ENCODE results near the gene SF1.

The SF1 gene

GRCh38 chr11:64742087-64742888 is 36.1 kb downstream of the SF1 start:
- Histone ChIP-seq H3K4me1 (ENCODE audit: control insufficient read depth in 2 of 2, insufficient read depth in 1 of 2, low read depth in 1 of 2, low read length in 2 of 2) (peaks cover 24 to 25% of the 10 kb centered on the region in 2 donors), H2BK15ac (ENCODE audit: low read length) (peak overlapping the region; percentile 96), H3K18ac (ENCODE audit: low read length) (peak overlapping the region; percentile 96), H3K23ac (ENCODE audit: low read depth, low read length, poor library complexity) (peak overlapping the region; percentile 75), H4K8ac (ENCODE audit: low read depth, low read length) (no peak overlapping the region), H2AFZ (ENCODE audit: low read length) (peak overlapping the region; percentile 84), H3K4me2 (ENCODE audit: insufficient read depth, low read length, poor library complexity, severe bottlenecking) (peak overlapping the region; percentile 54), H2BK120ac (ENCODE audit: low read depth, low read length) (no peak overlapping the region), H3K27me3 (ENCODE audit: control insufficient read depth in 3 of 3, insufficient read depth in 3 of 3, low read depth in 1 of 3, low read length in 3 of 3) (peaks cover 30 to 54% (median 53%) of the 10 kb centered on the region in 3 experiments), H2BK12ac (ENCODE audit: low read length) (no peak overlapping the region), H3K4me3 (ENCODE audit: low read length in 2 of 2) (peak overlapping the region; percentile 40 to 67), H3K36me3 (replicated peaks in 1 of 2; ENCODE audit: control insufficient read depth in 2 of 2, insufficient read depth in 2 of 2, low read length in 2 of 2) (no peaks in the 10 kb centered on the region), H2BK5ac (ENCODE audit: low read length) (peak overlapping the region; percentile 24), H2AK5ac (ENCODE audit: low read depth, low read length) (peak overlapping the region; percentile 95), H3K9me3 (replicated peaks in 1 of 2; ENCODE audit: control insufficient read depth in 2 of 2, insufficient read depth in 1 of 2, low read depth in 1 of 2, low read length in 2 of 2) (peaks cover 0 to 8% of the 10 kb centered on the region in 2 donors), H3K14ac (ENCODE audit: low read length) (no peak overlapping the region), H3K27ac (replicated peaks; ENCODE audit: low read length) (no peak overlapping the region), H3K4ac (ENCODE audit: low read length) (no peak overlapping the region), H3K9ac (ENCODE audit: low read depth, low read length, poor library complexity) (peak overlapping the region; percentile 34), H4K91ac (ENCODE audit: low read depth, low read length, poor library complexity) (peak overlapping the region; percentile 53), H3K79me1 (ENCODE audit: low read depth, low read length) (peaks cover 5% of the 10 kb centered on the region)
- no CpG with 5 or more reads among the region's 54 CpGs for WGBS, 2 donors (ENCODE audit: extremely low coverage in 2 of 2, insufficient read length in 2 of 2, insufficient replicate concordance in 1 of 2)
- no peak for DNase-seq (ENCODE audit: low spot score)

- Histone ChIP-seq H3K14ac (ENCODE audit: low read length) (no peak overlapping the region), H3K4me2 (ENCODE audit: insufficient read depth, low read length, poor library complexity, severe bottlenecking) (peak overlapping the region; percentile 54), H3K9me3 (replicated peaks in 1 of 2; ENCODE audit: control insufficient read depth in 2 of 2, insufficient read depth in 1 of 2, low read depth in 1 of 2, low read length in 2 of 2) (peaks cover 0 to 8% of the 10 kb centered on the region in 2 donors), H2AK5ac (ENCODE audit: low read depth, low read length) (peak overlapping the region; percentile 95), H3K27ac (replicated peaks; ENCODE audit: low read length) (no peak overlapping the region), H2BK15ac (ENCODE audit: low read length) (peak overlapping the region; percentile 96), H3K18ac (ENCODE audit: low read length) (peak overlapping the region; percentile 87), H2BK120ac (ENCODE audit: low read depth, low read length) (no peak overlapping the region), H3K36me3 (replicated peaks in 1 of 2; ENCODE audit: control insufficient read depth in 2 of 2, insufficient read depth in 2 of 2, low read length in 2 of 2) (no peaks in the 10 kb centered on the region), H3K4me1 (ENCODE audit: control insufficient read depth in 2 of 2, insufficient read depth in 1 of 2, low read depth in 1 of 2, low read length in 2 of 2) (peaks cover 24 to 25% of the 10 kb centered on the region in 2 donors), H3K4me3 (ENCODE audit: low read length in 2 of 2) (no peak overlapping the region), H4K8ac (ENCODE audit: low read depth, low read length) (no peak overlapping the region), H3K9ac (ENCODE audit: low read depth, low read length, poor library complexity) (peak overlapping the region; percentile 21), H2BK12ac (ENCODE audit: low read length) (peak overlapping the region; percentile 73), H3K79me1 (ENCODE audit: low read depth, low read length) (peaks cover 5% of the 10 kb centered on the region), H2BK5ac (ENCODE audit: low read length) (peak overlapping the region; percentile 24), H3K23ac (ENCODE audit: low read depth, low read length, poor library complexity) (peak overlapping the region; percentile 85), H3K27me3 (ENCODE audit: control insufficient read depth in 3 of 3, insufficient read depth in 3 of 3, low read depth in 1 of 3, low read length in 3 of 3) (peaks cover 30 to 55% (median 46%) of the 10 kb centered on the region in 3 experiments), H2AFZ (ENCODE audit: low read length) (peak overlapping the region; percentile 11), H3K4ac (ENCODE audit: low read length) (no peak overlapping the region), H4K91ac (ENCODE audit: low read depth, low read length, poor library complexity) (peak overlapping the region; percentile 53)
- no CpG with 5 or more reads among the region's 24 CpGs for WGBS, 2 donors (ENCODE audit: extremely low coverage in 2 of 2, insufficient read length in 2 of 2, insufficient replicate concordance in 1 of 2)
- DNase-seq (ENCODE audit: low spot score) = no peak
Measured at GRCh38 chr11:64741375-64742086, 36.8 kb downstream of the SF1 start.

- Histone ChIP-seq H3K79me1 (ENCODE audit: low read depth, low read length) (peaks cover 5% of the 10 kb centered on the region), H2AFZ (ENCODE audit: low read length) (no peak overlapping the region), H2BK120ac (ENCODE audit: low read depth, low read length) (no peak overlapping the region), H3K9me3 (replicated peaks in 1 of 2; ENCODE audit: control insufficient read depth in 2 of 2, insufficient read depth in 1 of 2, low read depth in 1 of 2, low read length in 2 of 2) (peaks cover 0 to 8% of the 10 kb centered on the region in 2 donors), H3K36me3 (replicated peaks in 1 of 2; ENCODE audit: control insufficient read depth in 2 of 2, insufficient read depth in 2 of 2, low read length in 2 of 2) (no peaks in the 10 kb centered on the region), H3K18ac (ENCODE audit: low read length) (peak overlapping the region; percentile 62), H3K4me3 (ENCODE audit: low read length in 2 of 2) (no peak overlapping the region), H2AK5ac (ENCODE audit: low read depth, low read length) (peak overlapping the region; percentile 68), H3K4me1 (ENCODE audit: control insufficient read depth in 2 of 2, insufficient read depth in 1 of 2, low read depth in 1 of 2, low read length in 2 of 2) (peaks cover 21 to 29% of the 10 kb centered on the region in 2 donors), H3K14ac (ENCODE audit: low read length) (no peak overlapping the region), H3K9ac (ENCODE audit: low read depth, low read length, poor library complexity) (no peak overlapping the region), H4K8ac (ENCODE audit: low read depth, low read length) (no peak overlapping the region), H2BK12ac (ENCODE audit: low read length) (no peak overlapping the region), H4K91ac (ENCODE audit: low read depth, low read length, poor library complexity) (no peak overlapping the region), H2BK15ac (ENCODE audit: low read length) (peak overlapping the region; percentile 51), H3K27ac (replicated peaks; ENCODE audit: low read length) (no peak overlapping the region), H3K27me3 (ENCODE audit: control insufficient read depth in 3 of 3, insufficient read depth in 3 of 3, low read depth in 1 of 3, low read length in 3 of 3) (peaks cover 30 to 50% (median 39%) of the 10 kb centered on the region in 3 experiments), H2BK5ac (ENCODE audit: low read length) (peak overlapping the region; percentile 63), H3K23ac (ENCODE audit: low read depth, low read length, poor library complexity) (no peak overlapping the region), H3K4me2 (ENCODE audit: insufficient read depth, low read length, poor library complexity, severe bottlenecking) (no peak overlapping the region), H3K4ac (ENCODE audit: low read length) (no peak overlapping the region)
- no peak for DNase-seq (ENCODE audit: low spot score)
- no CpG with 5 or more reads among the region's 12 CpGs for WGBS, 2 donors (ENCODE audit: extremely low coverage in 2 of 2, insufficient read length in 2 of 2, insufficient replicate concordance in 1 of 2)
Measured at GRCh38 chr11:64739871-64740270, 38.5 kb downstream of the SF1 start.

- WGBS, 2 donors (ENCODE audit: extremely low coverage in 2 of 2, insufficient read length in 2 of 2, insufficient replicate concordance in 1 of 2) = no CpG with 5 or more reads among the region's 15 CpGs
- peak overlapping the region; percentile 2 for H3K18ac ChIP-seq (ENCODE audit: low read length)
- H3K14ac ChIP-seq (ENCODE audit: low read length) = no peak overlapping the region
- H2AFZ ChIP-seq (ENCODE audit: low read length) = no peak overlapping the region
- H3K9me3 ChIP-seq (replicated peaks in 1 of 2; ENCODE audit: control insufficient read depth in 2 of 2, insufficient read depth in 1 of 2, low read depth in 1 of 2, low read length in 2 of 2) = peaks cover 0 to 2% of the 10 kb centered on the region in 2 donors
- H2BK15ac ChIP-seq (ENCODE audit: low read length) = no peak overlapping the region
- peak overlapping the region; percentile 71 for H2AK5ac ChIP-seq (ENCODE audit: low read depth, low read length)
- H3K27me3 ChIP-seq (ENCODE audit: control insufficient read depth in 3 of 3, insufficient read depth in 3 of 3, low read depth in 1 of 3, low read length in 3 of 3) = peaks cover 5 to 20% (median 12%) of the 10 kb centered on the region in 3 experiments
- no peak overlapping the region for H4K91ac ChIP-seq (ENCODE audit: low read depth, low read length, poor library complexity)
- no peak overlapping the region for H3K4me3 ChIP-seq (ENCODE audit: low read length in 2 of 2)
- DNase-seq (ENCODE audit: low spot score) = no peak
- no peak overlapping the region for H3K4me2 ChIP-seq (ENCODE audit: insufficient read depth, low read length, poor library complexity, severe bottlenecking)
- no peak overlapping the region for H4K8ac ChIP-seq (ENCODE audit: low read depth, low read length)
- H3K23ac ChIP-seq (ENCODE audit: low read depth, low read length, poor library complexity) = peak overlapping the region; percentile 11
- no peak overlapping the region for H2BK5ac ChIP-seq (ENCODE audit: low read length)
- H3K79me1 ChIP-seq (ENCODE audit: low read depth, low read length) = no peaks in the 10 kb centered on the region
- peak overlapping the region; percentile 1 for H3K4ac ChIP-seq (ENCODE audit: low read length)
- no peak overlapping the region for H2BK120ac ChIP-seq (ENCODE audit: low read depth, low read length)
- no peaks in the 10 kb centered on the region for H3K36me3 ChIP-seq (replicated peaks in 1 of 2; ENCODE audit: control insufficient read depth in 2 of 2, insufficient read depth in 2 of 2, low read length in 2 of 2)
- H3K4me1 ChIP-seq (ENCODE audit: control insufficient read depth in 2 of 2, insufficient read depth in 1 of 2, low read depth in 1 of 2, low read length in 2 of 2) = peaks cover 5 to 6% of the 10 kb centered on the region in 2 donors
- H3K27ac ChIP-seq (replicated peaks; ENCODE audit: low read length) = no peak overlapping the region
- H3K9ac ChIP-seq (ENCODE audit: low read depth, low read length, poor library complexity) = peak overlapping the region; percentile 50
- no peak overlapping the region for H2BK12ac ChIP-seq (ENCODE audit: low read length)
Measured at GRCh38 chr11:64736654-64737053, 41.7 kb downstream of the SF1 start.
